ENCODE data around the gene ACTR6. TPM values are rescaled to one million over a fixed set of nuclear protein-coding genes. Genes with fewer than 3 reads are reported as not detected.

The ACTR6 gene
- total and polyA plus RNA-seq, 2 of the 4 experiments (the other 2 are of a cell fraction), result 9.7 to 10.2 TPM

DNA sequence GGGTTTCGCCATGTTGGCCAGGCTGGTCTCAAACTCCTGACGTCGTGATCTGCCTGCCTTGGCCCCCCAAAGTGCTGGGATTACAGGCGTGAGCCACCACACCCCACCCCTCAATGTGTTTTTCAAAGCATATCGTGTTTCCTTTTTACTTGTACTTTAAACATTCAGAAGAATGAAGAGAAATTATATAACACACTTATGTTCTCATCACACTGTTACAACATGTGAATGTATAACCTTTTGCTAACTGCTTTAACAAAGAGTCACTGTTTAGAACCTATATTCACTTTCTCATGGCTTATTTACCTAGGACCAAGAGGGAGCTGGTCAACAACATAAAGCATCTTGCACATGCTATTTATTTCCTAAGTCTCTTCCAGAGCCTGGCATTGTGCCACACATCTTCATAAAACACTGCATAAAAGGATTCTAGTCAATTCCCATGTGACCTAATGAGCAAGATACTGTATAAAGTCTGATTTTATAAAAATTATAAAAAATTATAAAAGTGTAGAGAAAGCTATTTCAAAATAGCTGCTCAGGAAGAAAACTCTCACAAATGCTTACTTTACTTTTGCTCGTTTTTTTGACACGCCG is 16.0 kb upstream of the ACTR6 start:
- H3K27ac ChIP-seq (ENCODE audit: insufficient read depth, low read length), result no peak overlapping the region
- no peak overlapping the region for H2AK5ac ChIP-seq (ENCODE audit: low read depth, low read length)
- in situ Hi-C loops (cut with MboI; ENCODE audit: low sequenced_read_pairs), result no loop called here
- H3K36me3 ChIP-seq (ENCODE audit: control insufficient read depth, insufficient read depth, low read length), result no peaks in the 10 kb centered on the region
- H3K18ac ChIP-seq (ENCODE audit: low read depth, low read length), result no peak overlapping the region
- no CpG with 5 or more reads among the region's 8 CpGs for whole genome bisulfite sequencing, 2 experiments (ENCODE audit: extremely low coverage in 2 of 2, insufficient read length in 1 of 2)
- no peaks in the 10 kb centered on the region for H3K9me3 ChIP-seq (ENCODE audit: control insufficient read depth, insufficient read depth, low read length)
- peaks cover 6% of the 10 kb centered on the region; the same call in 1 of the 2 replicates for H3K4me1 ChIP-seq (ENCODE audit: control insufficient read depth, insufficient read depth, low read length)
- no peaks in the 10 kb centered on the region for H3K27me3 ChIP-seq (ENCODE audit: control insufficient read depth, insufficient read depth, low read length)
- dilution Hi-C loops (cut with HindIII; ENCODE audit: low sequenced_read_pairs, unreplicated experiment), result no loop called here
- ChIA-PET CTCF (no interaction called here), POLR2A (ENCODE audit: unreplicated experiment) (no interaction called here)
- H3K9ac ChIP-seq (ENCODE audit: low read depth, low read length), result no peak overlapping the region
- no peak overlapping the region for H3K4me2 ChIP-seq (ENCODE audit: low read depth, low read length)
- TF ChIP-seq BHLHE40 (IDR thresholded peaks at IDR 0.05; ENCODE audit: low read depth, low read length), result no peak
- TF ChIP-seq, protein P1, sequence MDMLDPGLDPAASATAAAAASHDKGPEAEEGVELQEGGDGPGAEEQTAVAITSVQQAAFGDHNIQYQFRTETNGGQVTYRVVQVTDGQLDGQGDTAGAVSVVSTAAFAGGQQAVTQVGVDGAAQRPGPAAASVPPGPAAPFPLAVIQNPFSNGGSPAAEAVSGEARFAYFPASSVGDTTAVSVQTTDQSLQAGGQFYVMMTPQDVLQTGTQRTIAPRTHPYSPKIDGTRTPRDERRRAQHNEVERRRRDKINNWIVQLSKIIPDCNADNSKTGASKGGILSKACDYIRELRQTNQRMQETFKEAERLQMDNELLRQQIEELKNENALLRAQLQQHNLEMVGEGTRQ (IDR thresholded peaks at IDR 0.05; ENCODE audit: low read depth, low read length), result no peak
- ATAC-seq (ENCODE audit: low read depth) (no peak), DNase-seq (no peak)
- H2BK120ac ChIP-seq (ENCODE audit: low read depth, low read length), result no peak overlapping the region
- no peak overlapping the region for H4K8ac ChIP-seq (ENCODE audit: low read depth in 2 of 2, low read length in 2 of 2)
- H3K4ac ChIP-seq (ENCODE audit: low read depth, low read length), result no peak overlapping the region
- no peak overlapping the region for H2AK9ac ChIP-seq (replicated peaks; ENCODE audit: low read depth, low read length, poor library complexity)
- no peak overlapping the region for H3K56ac ChIP-seq (ENCODE audit: extremely low read depth, insufficient read depth, low read length)
- H3K14ac ChIP-seq (replicated peaks; ENCODE audit: low read depth, low read length), result no peak overlapping the region
- H4K5ac ChIP-seq (ENCODE audit: low read depth, low read length), result no peak overlapping the region
- no peak overlapping the region for H2BK20ac ChIP-seq (ENCODE audit: low read depth, low read length)
- no peaks in the 10 kb centered on the region for H3K79me1 ChIP-seq (ENCODE audit: low read depth in 1 of 2, low read length in 2 of 2)
- intact Hi-C loops (cut with micrococcal nuclease), result no loop called here
- BruUV-seq (replicated peaks), result no TSS peak
- H3K4me3 ChIP-seq (ENCODE audit: insufficient read depth, low read depth, low read length), result no peak overlapping the region
- no peak overlapping the region for H3K23ac ChIP-seq (ENCODE audit: low read depth, low read length)
- no peaks in the 10 kb centered on the region for H4K20me1 ChIP-seq (ENCODE audit: insufficient read depth, low read length)
- no peak overlapping the region for H2AFZ ChIP-seq (replicated peaks; ENCODE audit: low read length, poor library complexity)
- no peak overlapping the region for H2BK15ac ChIP-seq (ENCODE audit: low read depth, low read length)
- H4K91ac ChIP-seq (ENCODE audit: insufficient read depth, low read depth, low read length), result no peak overlapping the region
- H2BK5ac ChIP-seq (ENCODE audit: low read depth, low read length, poor library complexity, severe bottlenecking), result no peak overlapping the region
- H3K9me1 ChIP-seq (ENCODE audit: insufficient read depth, low read length), result no peaks in the 10 kb centered on the region

Data from IMR-90 (cell line).